H54 (cell line): ENCODE measurements around the gene NKD1.
A peak's percentile ranks its signal among the peaks of the same experiment; 100 is the strongest.

Source experiments
- DNase-seq: peaks from one replicate; pipeline ENCODE4 v3.0.0; 2011; ENCODE audit warnings: low spot score, mixed read lengths; ENCODE audit not compliant: insufficient read length
- FAIRE-seq: peaks from 3 replicates; lab custom pipeline; 2011; peaks lifted over from hg19 to GRCh38; lab: Jason Lieb, UNC
- POLR2A ChIP-seq: IDR thresholded peaks from 2 replicates; pipeline ENCODE4 v1.6.1; 2011; ENCODE audit warnings: low read depth, mild to moderate bottlenecking, low read length

Gene NKD1

GRCh38 chr16:50651835-50652438, 103.7 kb downstream of the NKD1 start:
- FAIRE-seq (no peak), DNase-seq (no peak)
- no peak for TF ChIP-seq POLR2A

GRCh38 chr16:50652836-50653425, 104.7 kb downstream of the NKD1 start:
- no peak for DNase-seq
- FAIRE-seq, result no peak
- no peak for TF ChIP-seq POLR2A

DNA sequence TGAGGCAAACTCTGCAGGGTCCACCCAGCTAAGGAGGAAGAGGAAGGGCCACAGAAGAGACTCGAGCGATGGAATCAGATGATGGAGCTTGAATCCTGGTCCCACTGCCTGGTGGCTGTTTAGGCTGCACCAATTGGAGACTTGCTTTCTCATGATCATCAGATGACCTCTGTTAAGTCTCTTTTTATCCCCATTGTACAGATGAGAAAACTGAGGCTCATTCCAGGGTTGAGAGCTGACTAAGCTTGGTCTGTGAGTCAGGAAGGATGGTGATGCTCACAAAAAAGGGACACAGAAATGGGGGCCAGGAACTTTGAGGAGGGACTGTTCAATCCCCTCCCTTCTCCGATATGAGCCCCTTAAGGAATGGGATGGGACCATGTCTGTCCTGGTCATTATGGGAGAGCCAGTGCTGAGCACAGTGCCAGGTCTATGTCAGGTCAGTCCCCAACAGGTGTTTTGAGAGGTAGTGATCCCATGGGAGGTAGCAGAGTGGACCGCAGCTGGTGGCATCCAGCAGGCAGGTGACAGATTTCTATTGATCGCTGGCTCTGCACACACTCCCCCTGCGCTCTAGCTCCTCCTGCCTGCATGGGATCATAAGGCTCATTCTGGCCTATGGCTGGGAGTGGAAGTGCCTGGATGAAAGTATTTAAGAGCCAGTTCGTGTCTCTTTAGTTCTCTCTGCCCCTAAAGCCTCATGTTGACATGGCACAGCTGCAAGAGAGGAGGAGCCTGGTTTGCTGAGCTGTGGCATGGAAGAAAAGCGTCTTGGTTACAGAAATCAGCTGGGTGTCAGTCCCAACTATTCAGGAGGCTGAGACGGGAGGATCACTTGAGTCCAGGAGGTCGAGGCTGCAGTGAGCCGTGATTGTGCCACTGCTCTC, 105.7 kb downstream of the NKD1 start:
- TF ChIP-seq POLR2A, result no peak
- no peak for FAIRE-seq
- DNase-seq, result no peak

DNA sequence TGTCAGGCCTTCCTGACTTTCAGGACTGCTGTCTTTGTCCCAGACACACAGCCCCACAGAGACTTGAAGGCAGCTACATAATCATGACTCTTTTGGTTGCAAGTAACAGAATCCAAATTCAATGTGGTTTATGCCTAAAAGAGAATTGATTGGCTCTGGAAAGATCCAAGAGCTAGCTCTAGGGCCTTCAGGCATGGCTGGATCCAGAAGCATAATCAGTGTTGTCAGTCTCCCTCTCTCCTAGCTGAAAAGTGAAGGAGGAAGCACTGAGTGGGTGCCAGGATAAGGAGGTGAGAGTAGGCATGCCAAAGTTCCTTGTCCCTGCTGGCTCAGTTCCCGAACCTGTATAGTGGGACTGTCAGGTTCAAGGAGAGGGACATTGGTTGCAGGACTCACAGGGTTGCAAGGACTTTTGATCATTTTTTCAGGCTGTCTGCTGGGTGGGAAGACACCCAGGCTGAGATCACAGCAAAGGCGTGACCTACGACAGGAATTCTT, 107.4 kb downstream of the NKD1 start:
- DNase-seq (no peak), FAIRE-seq (no peak)
- TF ChIP-seq POLR2A, result no peak

- DNase-seq (no peak), FAIRE-seq (no peak)
- no peak for TF ChIP-seq POLR2A
Observed at GRCh38 chr16:50657241-50657640, 109.0 kb downstream of the NKD1 start.

GRCh38 chr16:50659806-50660205, 111.6 kb downstream of the NKD1 start:
- no peak for TF ChIP-seq POLR2A
- FAIRE-seq (no peak), DNase-seq (no peak)

- FAIRE-seq, result no peak
- no peak for TF ChIP-seq POLR2A
- no peak for DNase-seq
Observed at GRCh38 chr16:50662306-50662940, 114.2 kb downstream of the NKD1 start.

DNA sequence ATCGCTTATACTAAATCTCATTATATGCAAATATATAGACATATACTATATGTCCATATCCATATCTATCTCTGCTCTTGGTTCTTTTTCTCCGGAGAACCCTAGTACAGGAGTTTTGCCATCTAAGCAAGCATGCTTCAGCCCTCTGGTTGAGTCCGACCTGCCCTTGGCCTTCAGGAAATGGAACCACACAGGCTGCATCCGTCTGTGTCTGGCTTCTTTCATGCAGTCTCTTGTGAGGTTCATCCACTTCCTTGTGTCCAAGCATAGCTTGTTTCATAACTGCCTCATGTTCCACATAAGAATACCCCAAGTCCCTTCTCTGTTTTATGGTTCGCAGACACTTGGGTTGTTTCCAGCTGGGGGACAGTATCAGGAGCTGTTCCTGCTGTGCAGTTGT, 116.1 kb downstream of the NKD1 start:
- TF ChIP-seq POLR2A, result no peak
- DNase-seq (no peak), FAIRE-seq (no peak)

DNA sequence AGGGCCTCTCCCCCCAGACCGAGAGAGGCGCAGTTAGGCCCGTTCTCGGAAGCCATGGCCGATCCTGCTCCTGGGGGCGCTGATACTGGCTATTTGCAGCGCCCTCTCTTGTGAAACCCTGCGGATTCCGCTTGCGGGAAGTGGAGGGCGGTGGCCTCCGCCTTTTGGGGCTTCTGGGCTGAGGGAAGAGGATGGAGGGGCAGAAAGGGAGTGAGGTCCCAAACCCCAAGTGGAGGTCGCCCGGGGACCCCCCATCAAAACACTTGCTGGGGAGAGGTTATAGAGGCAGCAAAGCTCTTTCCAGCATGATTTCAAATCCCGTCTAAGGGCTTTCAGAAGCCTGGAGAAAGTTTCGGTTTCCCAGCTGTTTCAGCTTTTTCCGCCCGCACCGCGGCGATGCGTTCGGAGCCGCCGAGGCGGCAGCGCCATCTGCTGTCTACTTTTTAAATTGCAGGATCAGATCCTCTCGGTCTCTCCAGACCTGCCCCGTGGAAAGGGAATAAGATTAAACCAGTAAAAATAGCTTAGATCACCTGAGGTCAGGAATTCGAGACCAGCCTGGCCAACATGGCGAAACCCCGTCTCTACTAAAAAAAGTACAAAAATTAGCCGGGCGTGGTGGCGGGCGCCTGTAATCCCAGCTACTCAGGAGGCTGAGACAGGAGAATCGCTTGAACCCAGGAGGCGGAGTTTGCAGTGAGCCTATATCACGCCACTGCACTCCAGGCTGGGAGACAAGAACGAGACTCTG, 117.1 kb downstream of the NKD1 start:
- TF ChIP-seq POLR2A, result no peak
- DNase-seq (peak; percentile 85), FAIRE-seq (no peak)

DNA sequence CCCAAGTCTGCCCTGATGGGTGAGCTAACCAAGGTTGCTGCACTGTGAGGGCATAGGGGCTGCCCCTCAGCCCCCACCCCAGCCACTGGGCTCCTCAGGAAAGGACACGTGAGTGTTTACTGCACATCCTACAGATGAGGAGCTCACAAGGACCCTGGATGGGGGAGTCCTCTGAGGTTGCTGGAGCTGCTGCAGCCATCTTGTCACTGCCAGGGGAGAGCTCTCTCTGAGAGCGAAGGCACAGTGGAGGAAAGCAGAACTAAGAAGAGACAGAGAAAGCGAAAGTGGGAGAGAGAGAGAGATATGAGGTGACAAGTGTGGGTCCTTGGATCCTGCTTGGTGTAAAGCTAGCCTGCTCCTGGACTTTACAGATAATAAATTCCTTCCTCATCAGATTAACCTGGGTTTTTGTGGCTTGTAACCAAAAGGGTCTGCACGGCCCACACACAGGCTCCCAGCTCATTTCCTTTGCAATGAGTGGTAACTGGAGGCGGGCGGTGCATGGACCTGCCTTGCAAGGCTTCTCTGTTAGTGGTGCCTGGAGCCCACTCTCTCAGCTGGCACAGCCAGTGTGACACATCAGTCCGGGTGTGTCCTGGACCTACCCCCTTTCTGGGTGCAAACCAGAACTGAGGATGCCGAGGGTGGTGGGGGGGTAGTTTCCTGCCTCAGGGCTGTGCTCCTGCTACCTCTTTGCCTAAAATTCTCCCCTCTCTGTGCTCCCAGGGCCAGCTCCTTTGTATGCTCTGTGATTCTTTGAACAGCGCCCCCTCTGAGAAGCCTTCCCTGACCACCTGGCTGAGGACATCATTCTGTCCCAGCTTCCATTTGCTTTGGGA, 118.7 kb downstream of the NKD1 start:
- no peak for DNase-seq
- TF ChIP-seq POLR2A, result no peak
- FAIRE-seq, result no peak

GRCh38 chr16:50667497-50668367, 119.5 kb downstream of the NKD1 start:
- no peak for DNase-seq
- no peak for FAIRE-seq
- TF ChIP-seq POLR2A, result no peak
